Caco-2 (cell line): ENCODE measurements around the gene TRNP1. TPM values are rescaled to one million over a fixed set of nuclear protein-coding genes. Genes with fewer than 3 reads are reported as not detected.

Source experiments
- BruUV-seq: library from RNA; stranded (reverse); fragments of 400-500 nt; replicated peaks from 2 replicates; lab custom pipeline; 2021; lab: Mats Ljungman, UMichigan
- CTCF ChIA-PET: fragments of 300-600 bp; sonication (Branson Sonifier 250); formaldehyde crosslinking; loops from one replicate; lab custom pipeline; 2022; ENCODE audit warnings: antibody characterized with exemption; lab: Charles Lee
- POLR2A ChIA-PET: fragments of 300-600 bp; sonication (Branson Sonifier 250); formaldehyde crosslinking; loops from one replicate; lab custom pipeline; 2022; ENCODE audit warnings: antibody characterized with exemption; lab: Charles Lee
- DNase-seq, 2 experiments: peaks; one replicate each; pipeline versions ENCODE4 v3.0.0 to v3.0.0-alpha.2; 2020 to 2022
- H3K27me3 ChIP-seq: replicated peaks from 2 replicates; pipeline ENCODE4 v1.6.0; 2011; ENCODE audit warnings: low read length; ENCODE audit not compliant: control insufficient read depth, insufficient read depth
- H3K36me3 ChIP-seq: 2 replicates; pipeline ENCODE4 v1.5.1; 2011; ENCODE audit warnings: low read length; ENCODE audit not compliant: control insufficient read depth, insufficient read depth
- H3K4me1 ChIP-seq: fragments of 250-450 bp; sonication (Bioruptor Pico); 2 replicates; pipeline ENCODE4 v1.5.1; 2020; ENCODE audit warnings: mild to moderate bottlenecking
- H3K4me3 ChIP-seq: 2 replicates; pipeline ENCODE4 v1.5.1; 2011; ENCODE audit warnings: low read depth, mild to moderate bottlenecking, control low read depth, low read length
- H3K9me3 ChIP-seq: fragments of 250-450 bp; sonication (Bioruptor Pico); 2 replicates; pipeline ENCODE4 v1.5.1; 2020; ENCODE audit warnings: mild to moderate bottlenecking, moderate library complexity
- H3K27ac Mint-ChIP-seq: one replicate; pipeline ENCODE4 v1.8.0; 2022; ENCODE audit warnings: mixed read lengths; ENCODE audit not compliant: unreplicated experiment
- H3K27me3 Mint-ChIP-seq: one replicate; pipeline ENCODE4 v1.8.0; 2022; ENCODE audit warnings: mixed read lengths; ENCODE audit not compliant: insufficient read depth, unreplicated experiment
- H3K36me3 Mint-ChIP-seq: one replicate; pipeline ENCODE4 v1.8.0; 2022; ENCODE audit warnings: mild to moderate bottlenecking, mixed read lengths; ENCODE audit not compliant: insufficient read depth, unreplicated experiment
- H3K4me1 Mint-ChIP-seq: one replicate; pipeline ENCODE4 v1.8.0; 2022; ENCODE audit warnings: low read depth, mixed read lengths; ENCODE audit not compliant: unreplicated experiment
- H3K4me3 Mint-ChIP-seq: one replicate; pipeline ENCODE4 v1.8.0; 2022; ENCODE audit warnings: mild to moderate bottlenecking, moderate library complexity, mixed read lengths; ENCODE audit not compliant: unreplicated experiment
- H3K9me3 Mint-ChIP-seq: one replicate; pipeline ENCODE4 v1.8.0; 2022; ENCODE audit warnings: mixed read lengths; ENCODE audit not compliant: unreplicated experiment
- intact Hi-C: fragments of 100-400 bp; cut with micrococcal nuclease; formaldehyde crosslinking; loops from one replicate; pipeline ENCODE4 v1.10.0; 2022; ENCODE audit not compliant: unreplicated experiment
- total RNA-seq: library from RNA; stranded (reverse); gene quantifications from 2 replicates; pipeline ENCODE4 v1.2.3, GENCODE V29; 2022
- TF ChIP-seq, protein P1 (sequence below), 2 experiments: fragments of 200-600 bp in 1 of 2; IDR thresholded peaks; 1 replicate in 1 of 2; 2 replicates in 1 of 2; pipeline versions ENCODE4 v1.5.1 to v1.8.0; 2011 to 2022; ENCODE audit warnings: antibody characterized with exemption in 1 of 2, control low read depth in 1 of 2, inconsistent platforms in 1 of 2, low read depth in 1 of 2, low read length in 1 of 2, mild to moderate bottlenecking in 1 of 2, moderate library complexity in 1 of 2; ENCODE audit not compliant: insufficient read depth in 1 of 2, severe bottlenecking in 1 of 2, unreplicated experiment in 1 of 2

The TRNP1 gene
- total RNA-seq, 1 experiment from 2014 or later, result 23.6 TPM

DNA sequence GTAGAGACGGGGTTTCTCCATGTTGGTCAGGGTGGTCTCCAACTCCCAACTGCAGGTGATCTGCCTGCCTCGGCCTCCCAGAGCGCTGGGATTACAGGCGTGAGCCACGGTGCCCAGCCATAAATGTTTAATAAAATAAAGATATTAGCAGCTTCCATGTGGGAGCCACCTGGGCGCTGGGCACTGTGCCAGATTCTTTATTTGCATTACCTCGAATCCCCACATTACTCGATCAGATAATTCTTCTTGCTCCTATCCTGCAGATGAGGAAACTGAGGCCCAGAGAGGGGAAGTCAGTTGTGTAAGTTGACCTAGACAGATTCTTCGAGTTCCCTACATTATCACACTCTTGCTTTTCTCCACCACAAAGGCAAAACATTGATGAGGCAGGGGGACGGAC lies 44.0 kb downstream of the TRNP1 start:
- no TSS peak for BruUV-seq

DNA sequence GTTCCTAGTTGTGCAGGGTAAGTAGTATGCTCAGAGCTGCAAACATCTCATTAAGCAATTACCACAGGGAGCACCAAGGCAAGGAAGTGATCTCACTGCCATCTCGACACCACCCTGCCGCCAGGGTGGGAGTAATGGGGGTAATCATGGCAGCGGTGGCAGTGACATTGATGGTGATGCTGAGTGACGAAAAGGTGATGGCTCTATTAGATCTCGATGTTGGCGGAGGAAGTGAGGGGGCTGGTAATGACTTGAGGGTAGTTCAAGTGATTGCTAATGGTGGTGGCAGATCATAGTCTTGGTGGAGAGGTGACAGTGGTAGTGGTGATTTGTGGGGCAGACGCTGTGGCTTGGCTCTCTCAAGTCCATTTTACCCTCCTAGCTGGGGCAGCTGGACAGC lies 44.5 kb downstream of the TRNP1 start:
- no peak for DNase-seq
- Histone ChIP-seq H3K4me1 (no peaks in the 10 kb centered on the region), H3K9me3 (no peaks in the 10 kb centered on the region), H3K4me3 (no peak overlapping the region), H3K36me3 (no peaks in the 10 kb centered on the region), H3K27me3 (no peaks in the 10 kb centered on the region)
- TF ChIP-seq, protein P1, sequence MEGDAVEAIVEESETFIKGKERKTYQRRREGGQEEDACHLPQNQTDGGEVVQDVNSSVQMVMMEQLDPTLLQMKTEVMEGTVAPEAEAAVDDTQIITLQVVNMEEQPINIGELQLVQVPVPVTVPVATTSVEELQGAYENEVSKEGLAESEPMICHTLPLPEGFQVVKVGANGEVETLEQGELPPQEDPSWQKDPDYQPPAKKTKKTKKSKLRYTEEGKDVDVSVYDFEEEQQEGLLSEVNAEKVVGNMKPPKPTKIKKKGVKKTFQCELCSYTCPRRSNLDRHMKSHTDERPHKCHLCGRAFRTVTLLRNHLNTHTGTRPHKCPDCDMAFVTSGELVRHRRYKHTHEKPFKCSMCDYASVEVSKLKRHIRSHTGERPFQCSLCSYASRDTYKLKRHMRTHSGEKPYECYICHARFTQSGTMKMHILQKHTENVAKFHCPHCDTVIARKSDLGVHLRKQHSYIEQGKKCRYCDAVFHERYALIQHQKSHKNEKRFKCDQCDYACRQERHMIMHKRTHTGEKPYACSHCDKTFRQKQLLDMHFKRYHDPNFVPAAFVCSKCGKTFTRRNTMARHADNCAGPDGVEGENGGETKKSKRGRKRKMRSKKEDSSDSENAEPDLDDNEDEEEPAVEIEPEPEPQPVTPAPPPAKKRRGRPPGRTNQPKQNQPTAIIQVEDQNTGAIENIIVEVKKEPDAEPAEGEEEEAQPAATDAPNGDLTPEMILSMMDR (IDR thresholded peaks at IDR 0.05; ENCODE audit: insufficient read depth in 1 of 2, low read depth in 1 of 2, low read length in 1 of 2, severe bottlenecking in 1 of 2, unreplicated experiment in 1 of 2), result no peak
- no peaks in the 10 kb centered on the region for H3K36me3 Mint-ChIP-seq
- ChIA-PET CTCF (interaction anchor here (0.6 kb wide), 2 partner anchors 71 to 111 kb away, joined by 3 to 6 read pairs; no protein-coding TSS in a partner anchor), POLR2A (no interaction called here)
- H3K4me1 Mint-ChIP-seq, result no peaks in the 10 kb centered on the region
- H3K4me3 Mint-ChIP-seq, result no peak overlapping the region
- no peaks in the 10 kb centered on the region for H3K27me3 Mint-ChIP-seq
- no TSS peak for BruUV-seq
- intact Hi-C loops, result no loop called here
- H3K27ac Mint-ChIP-seq, result no peak overlapping the region
- H3K9me3 Mint-ChIP-seq, result no peaks in the 10 kb centered on the region

More for the DNA sequence above, 44.0 kb downstream of the TRNP1 start:
- POLR2A ChIA-PET, result no interaction called here
- Histone ChIP-seq H3K36me3 (no peaks in the 10 kb centered on the region), H3K4me3 (no peak overlapping the region), H3K27me3 (no peaks in the 10 kb centered on the region), H3K9me3 (no peaks in the 10 kb centered on the region), H3K4me1 (no peaks in the 10 kb centered on the region)
- Mint-ChIP-seq H3K27me3 (no peaks in the 10 kb centered on the region), H3K9me3 (no peaks in the 10 kb centered on the region), H3K4me1 (no peaks in the 10 kb centered on the region), H3K36me3 (no peaks in the 10 kb centered on the region), H3K4me3 (no peak overlapping the region), H3K27ac (no peak overlapping the region)
- CTCF ChIA-PET, result interaction anchor here (1.5 kb wide), 1 partner anchor 9 kb away, joined by 4 read pairs; no protein-coding TSS in a partner anchor
- no peak for DNase-seq
- intact Hi-C loops, result no loop called here
- TF ChIP-seq, protein P1 (IDR thresholded peaks at IDR 0.05; ENCODE audit: insufficient read depth in 1 of 2, low read depth in 1 of 2, low read length in 1 of 2, severe bottlenecking in 1 of 2, unreplicated experiment in 1 of 2), result no peak

GRCh38 chr1:27042670-27043069 lies 49.2 kb downstream of the TRNP1 start:
- TF ChIP-seq, protein P1 (IDR thresholded peaks at IDR 0.05; ENCODE audit: insufficient read depth in 1 of 2, low read depth in 1 of 2, low read length in 1 of 2, severe bottlenecking in 1 of 2, unreplicated experiment in 1 of 2), result no peak
- Histone ChIP-seq H3K4me3 (no peak overlapping the region), H3K9me3 (no peaks in the 10 kb centered on the region), H3K27me3 (no peaks in the 10 kb centered on the region), H3K36me3 (no peaks in the 10 kb centered on the region), H3K4me1 (no peaks in the 10 kb centered on the region)
- ChIA-PET POLR2A (no interaction called here), CTCF (interaction anchor here (0.9 kb wide), 1 partner anchor 45 kb away, joined by 4 read pairs; no protein-coding TSS in a partner anchor)
- Mint-ChIP-seq H3K9me3 (no peaks in the 10 kb centered on the region), H3K27me3 (no peaks in the 10 kb centered on the region), H3K36me3 (no peaks in the 10 kb centered on the region), H3K4me3 (no peak overlapping the region), H3K27ac (no peak overlapping the region), H3K4me1 (peaks cover 7% of the 10 kb centered on the region)
- no peak for DNase-seq
- BruUV-seq, result no TSS peak
- intact Hi-C loops, result no loop called here
